GM18867 (cell line): ENCODE measurements around the gene SCD.

Experiments used
- ATAC-seq: cut with Tn5 transposase; IDR thresholded peaks from one replicate; pipeline ENCODE4 v1.9.1; 2021; ENCODE audit warnings: mild to moderate bottlenecking, moderate library complexity; ENCODE audit not compliant: unreplicated experiment

Gene SCD

DNA sequence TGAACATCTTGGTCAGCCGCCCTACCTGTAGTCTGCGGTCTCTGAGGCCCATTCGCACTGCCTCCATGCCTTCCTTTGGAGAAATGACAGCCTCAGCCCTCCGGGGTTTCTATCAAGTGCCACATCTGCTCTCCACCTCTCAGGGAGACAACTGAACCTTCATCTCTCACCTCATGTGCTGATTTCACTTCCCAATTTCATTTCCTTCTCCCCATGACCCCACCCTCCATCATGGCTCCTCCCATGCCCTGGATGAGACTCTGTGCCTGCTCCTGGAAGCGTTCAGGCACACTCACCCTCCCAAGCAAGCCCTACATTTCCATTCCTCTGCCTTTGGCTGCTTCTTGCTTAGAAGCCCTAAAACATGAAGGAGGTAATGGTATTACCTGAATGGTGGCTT, 7.8 kb upstream of the SCD start:
- peak; percentile 41 for ATAC-seq

DNA sequence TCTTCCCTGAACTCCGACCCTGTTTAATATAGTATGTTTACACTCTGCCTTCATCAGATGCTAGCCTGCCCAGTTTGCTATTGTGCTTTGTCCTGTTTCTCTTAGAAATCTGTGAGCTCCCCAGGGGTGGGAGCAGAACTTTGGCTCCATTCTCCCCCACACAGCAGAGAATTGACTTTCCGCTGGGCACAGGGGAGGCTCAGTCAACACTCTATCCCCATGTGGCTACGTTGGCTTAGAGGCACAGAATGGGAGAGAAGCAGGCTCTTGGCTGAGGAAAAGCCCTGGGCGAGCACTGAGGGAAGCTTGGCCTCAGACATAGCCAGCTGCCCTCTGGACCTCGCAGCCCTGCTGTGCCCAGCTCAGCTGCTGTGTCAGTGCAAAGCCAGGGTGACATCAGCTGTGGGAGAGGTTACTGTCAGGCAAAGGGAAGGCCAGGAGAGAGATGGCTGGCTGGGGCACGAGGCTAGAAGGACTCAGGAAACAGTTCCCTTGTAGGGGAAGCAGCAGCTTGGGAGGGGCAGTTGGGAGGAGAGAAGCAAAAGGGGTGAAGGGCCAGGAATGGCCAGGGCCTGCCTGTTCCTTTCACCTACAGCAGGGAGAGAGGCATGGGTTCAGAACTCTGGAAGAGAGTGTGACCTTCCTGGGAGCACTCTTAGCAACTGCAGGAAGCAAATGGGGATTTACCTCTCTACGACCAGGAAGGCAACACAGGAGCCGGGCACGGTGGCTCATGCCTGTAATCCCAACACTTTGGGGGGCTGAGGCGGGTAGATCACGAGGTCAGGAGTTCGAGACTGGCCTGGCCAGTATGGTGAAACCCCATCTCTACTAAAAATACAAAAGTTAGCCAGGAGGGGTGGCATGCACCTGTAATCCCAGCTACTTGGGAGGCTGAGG, 5.8 kb upstream of the SCD start:
- no peak for ATAC-seq

DNA sequence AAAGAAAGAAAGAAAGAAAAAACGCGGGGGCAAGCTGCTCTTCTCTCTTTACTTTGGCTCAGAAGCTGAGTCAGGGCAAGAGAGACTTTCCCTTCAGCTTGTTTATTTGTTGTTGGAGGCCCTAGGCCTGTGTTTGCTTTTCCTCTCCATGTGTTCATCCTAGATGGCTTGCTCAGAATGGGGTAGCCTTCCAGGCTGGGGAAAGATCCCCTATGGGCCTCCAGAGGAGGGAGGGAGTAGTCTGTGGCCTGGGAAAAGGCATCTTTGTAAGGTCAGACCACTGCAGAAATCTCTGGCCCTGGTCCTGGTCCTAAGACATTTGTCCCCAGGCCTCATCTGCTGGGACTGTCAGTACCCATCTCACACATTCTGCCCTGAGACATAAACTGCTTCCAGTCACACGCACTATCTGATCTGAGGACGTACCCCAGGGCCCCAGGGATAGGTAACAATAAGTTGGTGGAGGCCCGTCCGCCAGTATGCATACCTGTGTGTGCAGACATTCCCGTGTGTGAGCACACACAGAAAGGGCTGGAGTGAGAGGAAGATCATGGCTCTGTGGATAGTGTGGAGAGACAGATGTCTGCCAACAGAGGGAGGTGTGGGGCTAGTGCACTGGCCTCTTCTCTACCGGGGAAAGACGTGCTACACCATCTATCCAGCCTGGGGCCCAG, 4.9 kb upstream of the SCD start:
- no peak for ATAC-seq

DNA sequence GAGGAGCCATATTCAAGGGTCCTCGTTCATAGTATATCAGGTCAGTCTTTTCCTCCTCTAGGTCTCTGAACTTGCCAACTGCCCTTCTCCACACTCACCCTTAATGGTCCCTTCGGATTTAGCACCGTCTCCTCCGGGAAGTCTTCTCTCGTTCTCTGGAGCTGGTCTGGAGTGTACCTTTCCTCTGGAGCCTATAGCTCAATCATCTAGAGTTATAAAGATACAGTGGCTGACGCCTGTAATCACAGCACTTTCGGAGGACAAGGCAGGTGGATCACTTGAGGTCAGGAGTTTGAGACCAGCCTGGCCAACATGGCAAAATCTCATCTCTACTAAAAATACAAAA, 4.4 kb upstream of the SCD start:
- ATAC-seq: no peak

DNA sequence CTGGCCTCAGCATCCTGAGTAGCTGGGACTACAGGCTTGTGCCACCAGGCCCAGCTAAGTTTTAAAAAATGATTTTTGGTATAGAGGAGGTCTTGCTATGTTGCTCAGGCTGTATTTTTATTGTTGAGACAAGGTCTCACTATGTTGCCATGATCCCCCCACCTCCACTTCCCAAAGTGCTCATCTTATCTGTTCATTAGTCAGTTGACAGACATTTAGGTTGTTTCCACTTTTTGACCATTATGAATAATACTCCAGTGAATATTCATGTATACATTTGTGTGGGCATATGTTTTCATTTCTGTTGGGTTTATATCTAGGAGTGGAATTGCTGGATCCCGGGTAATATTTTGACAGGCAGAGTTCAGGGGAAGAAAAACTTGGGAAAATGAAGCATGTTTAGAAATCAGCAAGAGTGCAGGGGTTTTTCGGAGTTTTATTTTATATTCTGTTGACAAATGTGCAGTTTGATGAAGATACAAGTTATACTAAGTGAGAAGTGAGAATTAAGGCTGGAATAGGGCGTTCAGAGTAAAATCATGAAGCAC, 2.7 kb upstream of the SCD start:
- ATAC-seq: no peak

DNA sequence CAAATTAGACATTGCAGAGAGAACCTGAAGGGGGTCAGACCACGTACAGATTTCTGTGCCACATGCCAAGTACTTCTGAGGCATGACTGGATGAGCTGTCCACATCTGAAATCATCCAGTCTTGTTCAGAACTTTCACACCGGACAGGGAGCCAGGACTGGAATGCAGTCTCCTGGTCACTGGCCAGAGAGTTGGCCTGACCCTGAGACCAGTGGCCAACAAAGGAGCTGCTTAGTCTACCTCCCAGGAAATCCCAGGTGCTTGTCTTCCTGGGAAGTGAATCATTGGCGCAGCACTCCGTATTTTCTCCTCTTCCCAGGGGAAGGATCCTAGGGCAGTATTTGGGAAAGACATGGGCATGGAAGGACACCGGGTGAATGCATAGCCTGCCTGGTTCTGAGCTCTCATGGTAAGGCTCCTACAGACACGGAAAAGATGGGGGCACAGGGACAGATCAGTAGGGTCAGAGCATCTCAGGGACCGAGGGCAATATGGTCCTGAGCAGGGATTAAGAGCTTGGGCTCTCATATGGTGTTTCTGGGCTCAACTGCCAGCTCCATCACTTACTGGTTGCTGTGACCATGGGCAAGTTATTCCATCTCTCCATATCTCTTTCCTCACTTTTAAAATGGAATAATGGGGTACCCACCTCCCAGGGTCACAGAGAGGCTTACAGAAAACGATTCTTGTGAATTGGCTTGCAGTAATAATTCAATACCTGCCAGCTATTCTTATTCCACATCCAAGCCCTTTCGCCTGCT, 1.3 kb upstream of the SCD start:
- ATAC-seq: no peak

DNA sequence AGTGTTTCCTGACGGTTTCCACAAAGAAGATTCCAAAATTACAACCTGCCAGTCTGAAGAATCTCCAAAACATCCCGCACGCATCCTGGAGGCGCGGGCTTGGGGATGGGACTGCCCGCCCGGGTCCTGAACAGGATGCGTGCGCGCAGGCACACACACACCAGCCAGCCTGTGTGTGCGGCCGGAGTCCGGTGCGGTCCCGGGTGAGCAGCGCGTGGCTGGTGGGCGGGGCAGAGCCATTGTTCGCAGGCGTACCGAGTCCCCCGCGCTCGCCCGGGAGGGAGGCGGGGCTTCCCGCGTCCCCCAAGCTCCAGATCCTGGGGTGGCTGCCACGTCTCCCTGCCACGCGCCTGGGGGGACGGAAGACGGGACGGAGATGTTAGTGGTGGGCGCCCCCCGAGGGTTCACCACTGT, 675 bp upstream of the SCD start:
- ATAC-seq: peak; percentile 53

DNA sequence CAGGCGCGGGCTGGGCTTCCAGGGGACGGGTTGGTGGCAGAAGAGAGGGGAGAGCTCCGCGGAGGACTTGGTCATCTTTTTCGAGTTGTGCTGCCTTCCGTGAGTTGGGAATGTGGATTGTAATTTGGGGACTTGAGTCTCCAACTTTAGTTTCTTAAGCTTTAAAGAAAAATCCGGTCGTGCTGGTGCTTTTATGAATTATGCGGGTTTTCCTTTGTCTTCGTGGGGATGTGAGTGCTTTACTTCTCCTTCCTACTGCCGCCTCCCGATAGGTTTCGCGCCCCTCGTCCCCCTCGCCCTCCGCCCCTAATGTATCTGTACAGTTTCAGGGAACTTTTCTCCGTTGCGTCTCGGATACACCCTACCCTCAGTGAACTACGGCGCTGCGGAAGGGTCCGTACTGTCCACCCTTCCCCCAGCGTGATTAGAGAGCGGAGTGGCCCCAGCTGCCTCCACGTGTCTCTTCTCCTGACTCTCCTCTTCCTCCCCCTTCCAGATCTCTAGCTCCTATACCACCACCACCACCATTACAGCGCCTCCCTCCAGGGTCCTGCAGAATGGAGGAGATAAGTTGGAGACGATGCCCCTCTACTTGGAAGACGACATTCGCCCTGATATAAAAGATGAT, 649 bp downstream of the SCD start:
- ATAC-seq: no peak

DNA sequence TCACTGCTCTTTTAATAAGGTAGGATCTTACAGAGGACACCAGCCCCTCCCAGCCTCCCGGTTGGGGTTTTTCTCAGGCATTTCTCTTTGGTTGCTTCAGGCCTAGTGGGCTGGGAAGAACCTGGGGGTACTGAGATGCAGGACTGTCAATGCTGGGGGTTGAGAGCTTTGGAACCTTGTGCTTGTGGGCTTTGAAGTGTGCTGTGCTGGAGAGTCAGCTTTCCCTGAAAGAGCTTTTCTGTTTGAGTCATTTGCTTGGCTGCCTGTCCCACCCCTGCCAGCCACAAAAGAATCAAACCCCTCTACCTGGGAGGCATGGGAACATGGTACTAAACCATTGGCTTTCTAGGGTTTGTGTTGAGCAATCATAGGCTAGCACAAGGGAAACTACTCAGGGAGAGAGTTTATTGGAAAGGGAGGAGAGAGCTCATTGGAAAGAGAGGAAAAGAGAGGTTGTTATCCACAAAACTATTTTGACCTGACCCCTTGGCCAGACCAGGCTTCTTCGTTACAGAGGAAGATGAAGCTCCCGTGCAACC, 1.4 kb downstream of the SCD start:
- no peak for ATAC-seq

DNA sequence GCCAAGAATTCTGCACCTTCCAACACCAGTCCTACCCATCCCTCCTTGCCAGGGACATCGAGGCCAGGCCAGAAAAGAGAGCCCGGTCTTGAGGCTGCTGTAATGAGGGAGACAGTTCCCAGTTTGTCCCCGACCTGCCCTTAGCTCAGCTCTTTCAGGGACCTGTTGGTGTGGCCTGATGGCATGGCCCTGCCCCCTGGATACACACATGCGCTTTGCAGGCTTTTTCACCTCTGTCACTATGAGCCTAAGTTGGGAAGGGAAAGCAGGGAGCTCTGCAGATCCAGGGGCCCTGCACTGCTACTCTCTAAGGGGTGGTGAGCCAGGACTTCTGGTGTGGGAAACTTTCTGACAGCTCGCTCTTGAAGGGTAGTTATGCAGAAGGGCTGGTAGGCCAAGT, 2.1 kb downstream of the SCD start:
- no peak for ATAC-seq

DNA sequence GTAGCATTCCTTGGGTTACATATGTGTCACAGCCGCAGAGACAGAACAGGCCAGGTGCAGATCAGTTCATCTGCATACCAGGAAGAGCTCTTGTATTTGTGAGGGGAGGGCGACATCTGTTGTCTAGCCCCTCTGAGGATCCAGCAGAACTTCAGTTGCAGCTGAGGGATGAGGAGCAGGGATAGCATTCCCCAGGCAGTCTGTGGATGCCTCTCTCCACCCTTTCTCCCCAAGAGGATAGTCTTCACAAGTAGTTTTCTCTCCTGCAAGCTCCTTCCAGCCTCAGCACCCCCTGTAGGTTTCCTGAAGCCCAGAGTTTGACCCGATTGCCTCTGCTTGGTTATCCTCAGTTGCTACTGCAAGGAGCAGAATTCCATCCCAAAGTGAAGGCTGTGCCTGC, 2.6 kb downstream of the SCD start:
- ATAC-seq: no peak

DNA sequence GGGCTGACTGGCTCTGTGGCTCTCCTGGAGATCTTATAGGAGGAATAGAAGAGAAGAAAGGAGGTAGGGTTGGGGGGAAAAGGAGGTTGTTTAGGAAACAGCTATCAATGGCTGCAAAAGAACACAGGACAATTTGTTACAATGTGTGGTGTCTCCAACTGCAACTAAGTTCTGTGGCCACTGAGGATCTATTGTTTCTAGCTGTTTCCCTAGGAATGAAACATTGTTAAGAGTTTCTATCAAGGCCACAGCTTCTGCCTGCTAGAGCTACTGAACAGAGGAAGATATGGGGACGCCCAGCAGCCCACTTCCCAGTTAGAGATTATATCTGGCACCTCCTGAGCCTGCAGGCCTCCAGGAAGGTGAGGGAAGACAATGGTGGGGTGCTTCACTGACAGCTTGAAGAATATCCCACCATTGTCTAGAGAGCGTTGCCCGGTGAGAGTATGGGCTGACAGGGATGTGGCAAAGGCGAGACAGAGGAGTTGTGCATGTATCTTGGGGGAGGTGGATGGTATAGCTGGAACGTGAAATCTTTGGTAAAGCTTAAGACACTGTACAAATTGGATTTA, 4.0 kb downstream of the SCD start:
- ATAC-seq: no peak

DNA sequence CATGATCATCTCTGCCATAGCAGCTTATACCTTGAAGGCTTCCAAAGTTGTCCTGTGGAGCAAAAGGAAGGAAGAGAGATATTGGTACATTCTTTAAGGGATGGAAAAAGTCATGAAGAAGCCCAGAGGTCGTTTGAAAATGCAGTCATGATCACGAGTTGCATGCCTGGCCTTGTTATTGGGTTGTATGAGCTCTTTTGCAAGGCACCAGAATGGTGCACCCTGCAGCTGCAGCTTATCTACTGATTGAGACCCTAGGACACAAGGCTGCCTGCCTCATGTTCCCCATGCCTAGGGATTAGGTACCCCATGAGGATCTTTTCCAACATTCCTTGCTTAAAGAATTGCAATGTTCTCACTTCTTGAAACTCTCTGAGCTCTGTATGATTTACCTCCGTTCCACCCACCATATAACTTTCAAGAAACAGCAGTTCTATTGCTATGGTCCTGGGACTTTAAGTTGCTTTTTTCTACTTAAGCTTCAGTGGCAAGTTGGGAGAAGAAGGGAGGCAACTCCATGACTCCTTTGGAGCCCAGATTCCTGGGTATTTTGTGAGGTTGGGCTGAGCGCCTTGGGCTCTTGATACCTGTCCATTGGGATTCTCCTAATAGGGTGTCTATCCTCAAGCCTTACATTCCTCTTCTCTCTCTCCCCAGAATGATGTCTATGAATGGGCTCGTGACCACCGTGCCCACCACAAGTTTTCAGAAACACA, 6.9 kb downstream of the SCD start:
- ATAC-seq: no peak

DNA sequence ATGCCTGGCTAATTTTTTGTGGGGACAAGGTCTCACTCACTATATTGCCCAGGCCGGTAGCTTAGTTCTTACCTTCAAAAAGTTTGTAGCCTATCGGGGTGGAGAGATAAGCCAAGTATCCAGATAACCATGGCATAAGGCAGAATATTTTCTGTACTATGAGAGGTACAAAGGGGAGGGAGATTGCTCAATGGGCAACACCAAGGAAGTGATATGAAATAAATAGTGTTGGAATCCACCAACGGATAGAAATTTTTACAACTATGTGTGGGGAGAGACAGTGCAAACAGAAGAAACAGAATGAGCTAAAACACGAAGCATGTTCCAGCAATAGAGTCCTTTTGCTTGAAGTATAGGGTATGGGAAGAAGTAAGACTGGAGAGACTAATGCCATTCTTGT, 8.1 kb downstream of the SCD start:
- no peak for ATAC-seq

DNA sequence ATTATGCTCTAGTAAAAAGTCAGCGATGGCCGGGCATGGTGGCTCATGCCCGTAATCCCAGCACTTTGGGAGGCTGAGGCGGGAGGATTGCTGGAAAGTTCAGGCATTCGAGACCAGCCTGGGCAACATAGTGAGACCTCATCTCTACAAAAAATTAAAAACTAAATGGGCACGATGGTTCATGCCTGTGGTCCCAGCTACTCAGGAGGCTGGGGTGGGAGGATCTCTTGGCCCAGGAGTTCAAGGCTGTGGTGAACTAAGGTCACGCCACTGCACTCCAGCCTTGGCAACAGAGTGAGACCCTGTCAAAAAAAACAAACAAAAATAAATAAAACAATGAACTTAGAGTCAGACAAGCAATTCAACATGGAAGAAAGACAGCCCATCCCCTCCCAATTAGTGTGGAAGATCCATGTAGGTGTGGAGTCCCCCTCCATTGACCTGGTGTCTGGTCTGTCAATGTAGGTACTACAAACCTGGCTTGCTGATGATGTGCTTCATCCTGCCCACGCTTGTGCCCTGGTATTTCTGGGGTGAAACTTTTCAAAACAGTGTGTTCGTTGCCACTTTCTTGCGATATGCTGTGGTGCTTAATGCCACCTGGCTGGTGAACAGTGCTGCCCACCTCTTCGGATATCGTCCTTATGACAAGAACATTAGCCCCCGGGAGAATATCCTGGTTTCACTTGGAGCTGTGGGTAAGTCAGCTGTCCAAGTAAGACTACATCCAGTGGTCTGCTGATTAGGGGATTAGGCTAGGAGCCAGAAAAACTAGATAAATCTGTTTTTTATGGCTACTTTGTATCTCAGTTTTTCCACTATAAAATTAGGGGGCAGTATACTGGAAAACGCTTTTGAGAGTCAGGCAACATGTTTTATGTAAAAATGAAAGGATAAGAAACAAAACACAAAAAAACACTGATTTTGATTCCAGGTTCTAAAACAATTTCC, 9.3 kb downstream of the SCD start:
- no peak for ATAC-seq

DNA sequence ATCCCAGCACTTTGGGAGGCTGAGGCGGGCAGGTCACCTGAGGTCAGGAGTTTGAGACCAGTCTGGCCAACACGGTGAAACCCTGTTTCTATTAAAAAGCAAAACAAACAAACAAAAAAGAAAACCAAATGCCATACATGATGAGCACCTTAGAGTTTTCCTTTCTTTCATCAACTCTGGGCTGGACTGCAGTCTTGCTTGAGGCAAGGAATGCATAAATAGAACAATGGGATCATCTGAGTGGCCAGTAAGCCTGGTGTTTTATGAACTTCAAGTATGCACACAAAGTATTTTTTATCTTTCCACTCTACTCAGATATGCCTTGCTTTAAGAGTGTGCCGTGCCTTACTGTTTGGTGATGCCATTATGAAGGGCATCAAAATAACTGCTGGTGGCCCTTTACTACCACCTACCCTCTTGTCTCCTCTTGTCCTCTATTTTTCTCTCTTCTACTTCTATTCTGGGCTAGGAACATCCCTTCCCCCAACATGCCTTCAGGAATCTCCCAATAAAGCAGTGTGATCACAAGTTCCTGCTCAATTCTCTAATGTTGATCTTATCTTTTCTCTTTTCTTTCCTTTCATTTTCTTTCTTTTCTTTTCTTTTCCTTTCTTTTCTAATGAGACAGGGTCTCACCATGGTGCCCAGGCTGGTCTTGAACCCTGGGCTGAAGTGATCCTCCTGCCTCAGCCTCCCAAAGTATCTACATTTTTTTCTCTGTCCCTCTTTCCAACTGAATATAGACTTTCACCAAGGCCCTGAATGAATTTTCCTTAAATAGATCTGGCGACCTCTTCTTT, 10.2 kb downstream of the SCD start:
- no peak for ATAC-seq

DNA sequence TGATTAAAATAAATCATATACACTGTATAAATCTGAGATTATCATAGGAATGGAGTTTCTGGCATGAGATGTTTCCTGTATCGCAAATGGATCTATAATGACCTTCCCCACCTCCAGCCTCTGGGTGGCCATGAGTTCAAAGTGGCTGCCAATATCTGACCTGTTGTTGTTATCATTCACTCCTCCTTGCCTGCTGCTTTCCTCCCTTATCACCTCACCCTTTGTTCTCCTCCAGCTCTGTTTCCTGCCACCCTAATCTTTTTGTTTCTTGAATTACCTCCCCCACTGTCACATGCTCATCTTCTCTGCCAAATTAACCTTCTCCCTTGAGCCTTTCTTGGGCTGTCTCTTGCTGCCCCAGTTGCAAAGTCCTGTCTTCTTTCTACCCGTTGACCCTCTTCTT, 12.0 kb downstream of the SCD start:
- no peak for ATAC-seq
